ENCODE measurements around the gene IZUMO3. TPM values are rescaled to one million over a fixed set of nuclear protein-coding genes. Genes with fewer than 3 reads are reported as not detected.

Gene IZUMO3
- total RNA-seq, 1 experiment from 2014 or later = not detected

GRCh38 chr9:24498632-24499031 is 47.1 kb downstream of the IZUMO3 start:
- in situ Hi-C loops (cut with HindIII; ENCODE audit: low pct_unique_long_range_greater_than_20kb, low sequenced_read_pairs) = no loop called here
- DNase-seq (ENCODE audit: low read depth, low spot score) = no peak

GRCh38 chr9:24497671-24498070 is 48.0 kb downstream of the IZUMO3 start:
- in situ Hi-C loops (cut with HindIII; ENCODE audit: low pct_unique_long_range_greater_than_20kb, low sequenced_read_pairs) = no loop called here
- DNase-seq (ENCODE audit: low read depth, low spot score) = no peak
